Measurements from ENCODE around the gene BMP8B.

Gene BMP8B

DNA sequence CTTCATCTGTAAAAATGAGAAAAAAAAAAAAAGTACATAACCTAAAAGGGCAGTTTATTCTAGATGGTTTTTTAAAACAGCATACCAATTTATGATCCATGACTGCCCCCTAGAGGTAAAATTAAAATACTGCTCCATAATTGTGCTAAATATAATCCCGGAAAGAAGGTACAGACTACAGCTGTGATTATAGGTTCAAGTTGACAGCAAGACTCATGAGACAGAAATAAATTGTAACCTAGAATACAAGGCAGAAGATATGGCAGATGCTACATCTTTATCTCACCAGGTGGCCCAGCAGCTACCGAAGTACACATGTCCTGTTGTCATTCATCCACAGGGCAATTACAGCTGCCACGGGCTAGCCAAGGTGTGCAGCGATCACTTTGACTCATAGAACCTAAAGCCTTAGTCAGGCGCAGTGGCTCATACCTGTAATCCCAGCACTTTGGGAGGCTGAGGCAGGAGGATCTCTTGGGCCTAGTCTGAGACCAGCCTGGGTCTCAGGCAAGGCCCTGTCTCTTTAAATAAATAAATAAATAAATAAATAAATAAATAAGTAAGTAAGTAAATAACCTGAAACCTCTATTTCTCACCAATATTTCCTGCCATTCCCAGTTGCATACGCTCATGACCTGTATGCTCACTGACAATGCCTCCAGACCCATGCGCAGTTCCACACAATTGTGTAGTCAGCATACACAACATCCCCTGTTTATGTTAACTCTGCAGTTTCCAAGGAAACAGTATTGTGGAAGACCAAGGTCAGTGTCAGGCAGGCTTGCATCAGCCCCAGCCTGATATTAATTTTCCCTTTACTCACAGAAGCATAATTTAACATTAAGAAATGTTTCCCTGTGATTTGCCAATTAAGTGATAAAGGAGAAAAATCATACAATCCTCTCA lies 68.3 kb downstream of the BMP8B start (continued):
- TF ChIP-seq ZNF174 (tag by site-specific recombination; IDR thresholded peaks at IDR 0.05) (no peak), ZNF544 (tag by site-specific recombination; IDR thresholded peaks at IDR 0.05) (no peak), ZNF157 (tag by site-specific recombination; IDR thresholded peaks at IDR 0.05) (no peak), ZSCAN30 (tag by site-specific recombination; IDR thresholded peaks at IDR 0.05) (no peak; the same call in 1 of the 2 replicates), ZFP69B (tag by site-specific recombination; IDR thresholded peaks at IDR 0.05) (no peak), ZNF654 (tag by site-specific recombination; IDR thresholded peaks at IDR 0.05; ENCODE audit: low read depth) (peak; percentile 90), KLF9 (tag by site-specific recombination; IDR thresholded peaks at IDR 0.05; ENCODE audit: low read depth) (no peak), HOXD13 (CRISPR knock-in tag; IDR thresholded peaks at IDR 0.05; ENCODE audit: borderline replicate concordance) (no peak), RBAK (tag by site-specific recombination; IDR thresholded peaks at IDR 0.05) (no peak), AEBP2 (tag by site-specific recombination; IDR thresholded peaks at IDR 0.05; ENCODE audit: borderline replicate concordance) (0 out of 2 replicates have a peak, but pooled peaks have one; percentile 68), ZNF16 (tag by site-specific recombination; IDR thresholded peaks at IDR 0.05; ENCODE audit: low read depth) (no peak), PRDM2 (tag by site-specific recombination; IDR thresholded peaks at IDR 0.05; ENCODE audit: borderline replicate concordance) (no peak), ZNF670 (tag by site-specific recombination; IDR thresholded peaks at IDR 0.05; ENCODE audit: low read depth) (no peak), SCRT2 (tag by site-specific recombination; IDR thresholded peaks at IDR 0.05) (no peak), ZBTB7A (tag by site-specific recombination; IDR thresholded peaks at IDR 0.05; ENCODE audit: low read depth) (no peak), ZNF776 (tag by site-specific recombination; IDR thresholded peaks at IDR 0.05; ENCODE audit: borderline replicate concordance) (no peak), ZNF530 (tag by site-specific recombination; IDR thresholded peaks at IDR 0.05; ENCODE audit: low read depth) (no peak), ZNF404 (tag by site-specific recombination; IDR thresholded peaks at IDR 0.05) (peak; percentile 92; the same call in 1 of the 2 replicates), HOXC10 (CRISPR knock-in tag; IDR thresholded peaks at IDR 0.05) (no peak), ZNF114 (tag by site-specific recombination; IDR thresholded peaks at IDR 0.05) (no peak), ZNF792 (tag by site-specific recombination; IDR thresholded peaks at IDR 0.05) (no peak), MYNN (tag by site-specific recombination; IDR thresholded peaks at IDR 0.05; ENCODE audit: borderline replicate concordance) (no peak), ZNF580 (tag by site-specific recombination; IDR thresholded peaks at IDR 0.05) (peak; percentile 50; the same call in 1 of the 2 replicates), ZNF558 (tag by site-specific recombination; IDR thresholded peaks at IDR 0.05) (peak; percentile 81)
- TF ChIP-seq, protein P1, sequence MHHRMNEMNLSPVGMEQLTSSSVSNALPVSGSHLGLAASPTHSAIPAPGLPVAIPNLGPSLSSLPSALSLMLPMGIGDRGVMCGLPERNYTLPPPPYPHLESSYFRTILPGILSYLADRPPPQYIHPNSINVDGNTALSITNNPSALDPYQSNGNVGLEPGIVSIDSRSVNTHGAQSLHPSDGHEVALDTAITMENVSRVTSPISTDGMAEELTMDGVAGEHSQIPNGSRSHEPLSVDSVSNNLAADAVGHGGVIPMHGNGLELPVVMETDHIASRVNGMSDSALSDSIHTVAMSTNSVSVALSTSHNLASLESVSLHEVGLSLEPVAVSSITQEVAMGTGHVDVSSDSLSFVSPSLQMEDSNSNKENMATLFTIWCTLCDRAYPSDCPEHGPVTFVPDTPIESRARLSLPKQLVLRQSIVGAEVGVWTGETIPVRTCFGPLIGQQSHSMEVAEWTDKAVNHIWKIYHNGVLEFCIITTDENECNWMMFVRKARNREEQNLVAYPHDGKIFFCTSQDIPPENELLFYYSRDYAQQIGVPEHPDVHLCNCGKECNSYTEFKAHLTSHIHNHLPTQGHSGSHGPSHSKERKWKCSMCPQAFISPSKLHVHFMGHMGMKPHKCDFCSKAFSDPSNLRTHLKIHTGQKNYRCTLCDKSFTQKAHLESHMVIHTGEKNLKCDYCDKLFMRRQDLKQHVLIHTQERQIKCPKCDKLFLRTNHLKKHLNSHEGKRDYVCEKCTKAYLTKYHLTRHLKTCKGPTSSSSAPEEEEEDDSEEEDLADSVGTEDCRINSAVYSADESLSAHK (tag by site-specific recombination; IDR thresholded peaks at IDR 0.05) = no peak; the same call in 1 of the 2 replicates
- TF ChIP-seq, protein P2, sequence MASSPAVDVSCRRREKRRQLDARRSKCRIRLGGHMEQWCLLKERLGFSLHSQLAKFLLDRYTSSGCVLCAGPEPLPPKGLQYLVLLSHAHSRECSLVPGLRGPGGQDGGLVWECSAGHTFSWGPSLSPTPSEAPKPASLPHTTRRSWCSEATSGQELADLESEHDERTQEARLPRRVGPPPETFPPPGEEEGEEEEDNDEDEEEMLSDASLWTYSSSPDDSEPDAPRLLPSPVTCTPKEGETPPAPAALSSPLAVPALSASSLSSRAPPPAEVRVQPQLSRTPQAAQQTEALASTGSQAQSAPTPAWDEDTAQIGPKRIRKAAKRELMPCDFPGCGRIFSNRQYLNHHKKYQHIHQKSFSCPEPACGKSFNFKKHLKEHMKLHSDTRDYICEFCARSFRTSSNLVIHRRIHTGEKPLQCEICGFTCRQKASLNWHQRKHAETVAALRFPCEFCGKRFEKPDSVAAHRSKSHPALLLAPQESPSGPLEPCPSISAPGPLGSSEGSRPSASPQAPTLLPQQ (tag by site-specific recombination; IDR thresholded peaks at IDR 0.05) = 0 out of 2 replicates have a peak, but pooled peaks have one; percentile 26
